Measurements from ENCODE around the gene CYP8B1.
A peak's percentile ranks its signal among the peaks of the same experiment; 100 is the strongest.
"Not testable (repeated sequence)": the region's sequence is repeated elsewhere in the genome, so short reads cannot be mapped to it uniquely, and the experiment has no call there.

The CYP8B1 gene

GRCh38 chr3:42883251-42883930, 7.7 kb upstream of the CYP8B1 start:
- DNase-seq = not testable (repeated sequence)

- peak; percentile 81 to 85 for DNase-seq
These were observed 5.1 kb upstream of the CYP8B1 start for GRCh38 chr3:42880601-42881451.

- no peak for DNase-seq
These were observed 4.5 kb upstream of the CYP8B1 start for GRCh38 chr3:42880183-42880582.

- no peak for DNase-seq
These were observed 2.2 kb upstream of the CYP8B1 start for GRCh38 chr3:42877881-42878280.

GRCh38 chr3:42876940-42877720, 1.5 kb upstream of the CYP8B1 start:
- no peak for DNase-seq

GRCh38 chr3:42876401-42876800, 722 bp upstream of the CYP8B1 start:
- DNase-seq = no peak

GRCh38 chr3:42874749-42875148, 930 bp downstream of the CYP8B1 start:
- DNase-seq = no peak

- DNase-seq = no peak
These were observed 2.3 kb downstream of the CYP8B1 start for GRCh38 chr3:42873221-42873982.

- DNase-seq = no peak
These were observed 3.0 kb downstream of the CYP8B1 start for GRCh38 chr3:42872718-42873117.

GRCh38 chr3:42871592-42872196, 4.0 kb downstream of the CYP8B1 start:
- no peak for DNase-seq

- no peak for DNase-seq
These were observed 6.8 kb downstream of the CYP8B1 start for GRCh38 chr3:42868841-42869240.

GRCh38 chr3:42867138-42867537, 8.5 kb downstream of the CYP8B1 start:
- no peak for DNase-seq

- DNase-seq = no peak
These were observed 10.4 kb downstream of the CYP8B1 start for GRCh38 chr3:42865256-42865655.

GRCh38 chr3:42864321-42864950, 11.2 kb downstream of the CYP8B1 start:
- no peak for DNase-seq

- DNase-seq = no peak
These were observed 19.1 kb downstream of the CYP8B1 start for GRCh38 chr3:42856544-42856943.

GRCh38 chr3:42855547-42856380, 19.9 kb downstream of the CYP8B1 start:
- DNase-seq = no peak

GRCh38 chr3:42855219-42855546, 20.5 kb downstream of the CYP8B1 start:
- DNase-seq = no peak

- no peak for DNase-seq
These were observed 21.9 kb downstream of the CYP8B1 start for GRCh38 chr3:42853739-42854302.

- DNase-seq = no peak
These were observed 22.6 kb downstream of the CYP8B1 start for GRCh38 chr3:42853056-42853455.

- DNase-seq = no peak
These were observed 23.2 kb downstream of the CYP8B1 start for GRCh38 chr3:42852441-42852840.

Data from activated CD4-positive, alpha-beta T cell treated with anti-CD3 and anti-CD28 coated beads for 4 hours (primary cell).